ENCODE results near the gene LMX1B.

DNA sequence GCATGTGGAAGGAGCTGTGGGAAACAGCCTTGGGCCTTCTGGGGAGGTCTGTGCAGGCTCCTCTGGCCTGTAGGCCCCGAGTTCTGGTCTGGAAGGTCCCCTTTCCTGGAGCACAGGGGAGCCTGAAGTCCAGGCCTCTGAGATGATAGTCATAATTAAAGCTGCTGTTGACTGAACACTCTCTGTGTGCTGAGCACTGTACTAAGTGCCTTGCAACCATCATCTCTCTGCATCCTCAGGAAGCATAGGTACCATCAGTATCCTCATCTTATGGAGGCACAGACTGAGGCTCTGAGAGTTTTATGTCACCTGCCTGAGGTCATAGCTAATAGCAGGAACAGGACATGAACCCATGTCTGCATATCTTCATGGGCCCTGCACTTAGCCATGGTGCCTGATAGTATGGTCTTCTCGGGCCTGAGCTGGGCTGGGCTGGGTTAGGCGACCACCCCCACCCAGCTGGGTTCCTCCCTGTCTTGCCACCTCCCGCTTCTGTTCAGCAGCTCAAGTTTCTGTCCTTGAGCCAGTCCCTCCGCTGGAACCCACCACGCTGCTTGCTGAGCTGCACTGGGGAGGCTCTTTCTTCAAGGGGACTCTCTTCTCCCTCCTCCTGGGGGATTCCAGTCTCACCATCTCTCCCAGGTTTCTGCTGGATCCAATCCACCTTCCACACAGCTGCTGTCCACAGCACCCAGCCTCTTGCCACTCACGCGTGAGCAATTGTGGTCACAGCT is 27.6 kb downstream of the LMX1B start:
- TF ChIP-seq, protein P1, sequence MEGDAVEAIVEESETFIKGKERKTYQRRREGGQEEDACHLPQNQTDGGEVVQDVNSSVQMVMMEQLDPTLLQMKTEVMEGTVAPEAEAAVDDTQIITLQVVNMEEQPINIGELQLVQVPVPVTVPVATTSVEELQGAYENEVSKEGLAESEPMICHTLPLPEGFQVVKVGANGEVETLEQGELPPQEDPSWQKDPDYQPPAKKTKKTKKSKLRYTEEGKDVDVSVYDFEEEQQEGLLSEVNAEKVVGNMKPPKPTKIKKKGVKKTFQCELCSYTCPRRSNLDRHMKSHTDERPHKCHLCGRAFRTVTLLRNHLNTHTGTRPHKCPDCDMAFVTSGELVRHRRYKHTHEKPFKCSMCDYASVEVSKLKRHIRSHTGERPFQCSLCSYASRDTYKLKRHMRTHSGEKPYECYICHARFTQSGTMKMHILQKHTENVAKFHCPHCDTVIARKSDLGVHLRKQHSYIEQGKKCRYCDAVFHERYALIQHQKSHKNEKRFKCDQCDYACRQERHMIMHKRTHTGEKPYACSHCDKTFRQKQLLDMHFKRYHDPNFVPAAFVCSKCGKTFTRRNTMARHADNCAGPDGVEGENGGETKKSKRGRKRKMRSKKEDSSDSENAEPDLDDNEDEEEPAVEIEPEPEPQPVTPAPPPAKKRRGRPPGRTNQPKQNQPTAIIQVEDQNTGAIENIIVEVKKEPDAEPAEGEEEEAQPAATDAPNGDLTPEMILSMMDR (IDR thresholded peaks at IDR 0.05) = no peak
- TF ChIP-seq POLR2A (IDR thresholded peaks at IDR 0.05) = no peak

Data from lower leg skin (tissue), 3 donors.